Prostate gland (tissue), 2 donors: ENCODE data around the gene GNA12. TPM values are rescaled to one million over a fixed set of nuclear protein-coding genes. Genes with fewer than 3 reads are reported as not detected.
"Not testable (repeated sequence)": the region's sequence is repeated elsewhere in the genome, so short reads cannot be mapped to it uniquely, and the experiment has no call there.

Experiments
- DNase-seq: peaks from one replicate; pipeline ENCODE4 v3.0.0-alpha.2; 2019; ENCODE audit warnings: low spot score
- H3K27ac ChIP-seq, 2 donors: fragments of 200-600 bp; sonication (generic); 2 replicates each; pipeline ENCODE4 v1.5.1; 2017 to 2019
- H3K27me3 ChIP-seq: fragments of 200-600 bp; sonication (generic); replicated peaks from 2 replicates; pipeline ENCODE4 v1.5.1; 2019; ENCODE audit not compliant: insufficient read depth
- H3K36me3 ChIP-seq, 2 donors: fragments of 200-600 bp; sonication (generic); 1 replicate in 1 of 2; 2 replicates in 1 of 2; pipeline versions ENCODE4 v1.5.1 to v1.8.1; 2017 to 2019
- H3K4me1 ChIP-seq: fragments of 200-600 bp; sonication (generic); replicated peaks from 2 replicates; pipeline ENCODE4 v1.5.1; 2019
- H3K4me3 ChIP-seq, 2 donors: fragments of 200-600 bp; sonication (generic); 2 replicates each; pipeline ENCODE4 v1.5.1; 2017 to 2019
- H3K9me3 ChIP-seq: fragments of 200-600 bp; sonication (generic); 2 replicates; pipeline ENCODE4 v1.5.1; 2017
- POLR2A ChIP-seq: fragments of 450-650 bp; IDR thresholded peaks from one replicate; pipeline ENCODE4 v1.6.1; 2016; ENCODE audit warnings: antibody characterized with exemption, mild to moderate bottlenecking
- POLR2AphosphoS5 ChIP-seq: sonication (generic); formaldehyde crosslinking; IDR thresholded peaks from one replicate; pipeline ENCODE4 v1.6.1; 2017; ENCODE audit warnings: antibody characterized with exemption
- WGBS: methylation state at CpG from one replicate; pipeline ENCODE4 v1.1.5; 2018; 5-methylcytosine and 5-hydroxymethylcytosine counted together
- intact Hi-C: fragments of 100-400 bp; cut with DNase I; formaldehyde crosslinking; loops from one replicate; pipeline ENCODE4 v1.14.2; 2022
- total RNA-seq, 2 donors: library from RNA; depleted of rRNA; stranded (reverse); fragments of >200 nt; gene quantifications; one replicate each; pipeline ENCODE4 v1.1.0, GENCODE V29; 2016
- TF ChIP-seq, protein P1 (sequence below), 4 experiments: fragments of 200-600 bp in 2 of 4; fragments of 450-650 bp in 2 of 4; sonication (generic) in 2 of 4; IDR thresholded peaks; 1 replicate in 3 of 4; 2 replicates in 1 of 4; pipeline ENCODE4 v1.5.1; 2016 to 2019; ENCODE audit warnings: antibody characterized with exemption in 4 of 4, mild to moderate bottlenecking in 2 of 4, moderate library complexity in 2 of 4

GNA12 gene
- total RNA-seq, 2 donors from 2014 or later = 22.6 to 102 TPM

DNA sequence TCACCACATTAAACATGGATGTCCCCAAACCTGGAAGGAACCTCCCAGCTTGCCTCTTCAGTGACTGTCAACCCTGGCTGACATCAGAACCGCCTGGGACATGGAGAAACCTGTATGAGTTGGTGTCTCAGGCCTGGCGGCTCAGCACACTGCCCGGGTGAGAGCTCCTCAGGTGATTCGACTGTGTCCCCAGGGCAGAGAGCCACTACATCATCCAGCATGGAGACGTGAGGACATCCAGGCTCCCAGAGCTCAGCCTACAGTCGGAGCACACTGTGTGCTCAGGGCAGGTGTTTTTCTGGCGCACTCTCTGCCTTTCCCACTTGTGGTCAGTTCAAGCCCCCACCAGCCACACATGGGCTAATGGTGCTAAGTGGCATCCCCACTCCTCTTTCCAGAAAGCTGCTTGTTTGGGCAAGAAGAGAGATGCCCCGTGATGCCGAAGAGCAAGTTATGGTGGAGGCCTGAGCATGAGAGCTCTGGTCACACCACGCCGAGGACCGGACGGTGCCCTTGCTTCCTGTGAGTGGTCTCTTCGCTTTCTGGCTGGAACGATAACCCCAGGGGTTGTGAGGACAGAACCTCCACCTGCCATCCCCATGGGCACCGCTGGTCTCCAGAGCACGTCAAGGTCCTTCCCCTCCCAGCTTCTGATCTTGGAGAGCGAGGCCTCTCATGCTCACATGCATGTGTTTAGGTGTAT is 117.6 kb downstream of the GNA12 start:
- TF ChIP-seq POLR2AphosphoS5 (no peak), POLR2A (no peak)
- TF ChIP-seq, protein P1, sequence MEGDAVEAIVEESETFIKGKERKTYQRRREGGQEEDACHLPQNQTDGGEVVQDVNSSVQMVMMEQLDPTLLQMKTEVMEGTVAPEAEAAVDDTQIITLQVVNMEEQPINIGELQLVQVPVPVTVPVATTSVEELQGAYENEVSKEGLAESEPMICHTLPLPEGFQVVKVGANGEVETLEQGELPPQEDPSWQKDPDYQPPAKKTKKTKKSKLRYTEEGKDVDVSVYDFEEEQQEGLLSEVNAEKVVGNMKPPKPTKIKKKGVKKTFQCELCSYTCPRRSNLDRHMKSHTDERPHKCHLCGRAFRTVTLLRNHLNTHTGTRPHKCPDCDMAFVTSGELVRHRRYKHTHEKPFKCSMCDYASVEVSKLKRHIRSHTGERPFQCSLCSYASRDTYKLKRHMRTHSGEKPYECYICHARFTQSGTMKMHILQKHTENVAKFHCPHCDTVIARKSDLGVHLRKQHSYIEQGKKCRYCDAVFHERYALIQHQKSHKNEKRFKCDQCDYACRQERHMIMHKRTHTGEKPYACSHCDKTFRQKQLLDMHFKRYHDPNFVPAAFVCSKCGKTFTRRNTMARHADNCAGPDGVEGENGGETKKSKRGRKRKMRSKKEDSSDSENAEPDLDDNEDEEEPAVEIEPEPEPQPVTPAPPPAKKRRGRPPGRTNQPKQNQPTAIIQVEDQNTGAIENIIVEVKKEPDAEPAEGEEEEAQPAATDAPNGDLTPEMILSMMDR (IDR thresholded peaks at IDR 0.05) = no peak
- no peak overlapping the region for H3K27ac ChIP-seq
- DNase-seq = no peak
- intact Hi-C loops = no loop called here
- H3K4me1 ChIP-seq = peaks cover 5% of the 10 kb centered on the region
- no peaks in the 10 kb centered on the region for H3K9me3 ChIP-seq
- H3K4me3 ChIP-seq = no peak overlapping the region
- H3K36me3 ChIP-seq = no peaks in the 10 kb centered on the region
- WGBS = 89% methylated on average over 17 of the region's 18 CpGs
- no peaks in the 10 kb centered on the region for H3K27me3 ChIP-seq

DNA sequence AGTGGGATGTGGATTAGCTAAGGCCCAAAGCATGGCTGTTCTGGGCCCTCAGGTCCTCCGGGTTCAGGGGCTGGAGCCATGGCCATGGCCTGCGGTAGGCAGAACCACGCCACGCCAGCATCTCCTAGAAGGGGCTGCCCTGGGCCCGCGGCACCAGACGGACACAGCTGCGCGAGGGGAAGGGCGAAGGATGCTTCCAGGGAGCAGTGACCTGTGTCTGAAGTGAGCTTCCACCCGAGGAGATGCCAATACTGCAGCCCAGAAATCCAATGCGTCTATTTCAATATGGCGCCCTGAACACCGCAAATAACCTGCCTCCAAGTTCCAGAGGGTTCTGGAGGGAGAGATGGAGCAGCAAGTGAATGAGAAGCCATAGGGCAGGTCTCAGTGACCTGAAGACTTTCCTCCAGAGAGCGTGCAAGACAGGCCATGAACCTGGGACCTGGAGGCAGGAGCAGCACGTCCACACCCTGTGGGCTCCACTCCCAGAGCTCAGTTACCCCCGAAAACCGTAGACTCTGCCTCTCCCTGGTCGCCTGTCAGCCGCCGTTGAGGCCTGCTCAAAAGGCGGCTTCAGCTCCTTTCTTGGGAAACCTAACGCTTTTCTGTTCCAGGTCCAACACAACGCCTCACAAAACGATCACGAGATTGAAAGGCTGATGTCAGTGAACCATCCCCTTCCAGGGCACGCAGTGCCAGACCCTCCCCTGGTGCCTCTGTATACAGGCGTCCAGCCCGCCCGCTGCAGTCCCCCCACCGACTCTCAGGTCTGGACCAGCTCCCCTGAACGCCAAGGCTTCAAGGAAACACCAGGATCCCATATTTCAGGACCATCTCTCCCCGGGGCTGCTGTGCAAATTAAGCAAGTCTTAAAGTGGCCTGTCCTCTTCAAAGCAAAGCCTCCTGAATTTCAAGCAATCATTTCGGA is 118.7 kb downstream of the GNA12 start:
- TF ChIP-seq, protein P1 (IDR thresholded peaks at IDR 0.05) = no peak
- no peak for TF ChIP-seq POLR2A
- TF ChIP-seq POLR2AphosphoS5 = no peak
- Histone ChIP-seq H3K4me1 (peaks cover 4% of the 10 kb centered on the region), H3K4me3 (no peak overlapping the region), H3K27me3 (no peaks in the 10 kb centered on the region), H3K9me3 (no peaks in the 10 kb centered on the region), H3K27ac (no peak overlapping the region), H3K36me3 (no peaks in the 10 kb centered on the region)
- no peak for DNase-seq
- 95% methylated on average over 34 of the region's 34 CpGs for WGBS
- intact Hi-C loops = no loop called here

DNA sequence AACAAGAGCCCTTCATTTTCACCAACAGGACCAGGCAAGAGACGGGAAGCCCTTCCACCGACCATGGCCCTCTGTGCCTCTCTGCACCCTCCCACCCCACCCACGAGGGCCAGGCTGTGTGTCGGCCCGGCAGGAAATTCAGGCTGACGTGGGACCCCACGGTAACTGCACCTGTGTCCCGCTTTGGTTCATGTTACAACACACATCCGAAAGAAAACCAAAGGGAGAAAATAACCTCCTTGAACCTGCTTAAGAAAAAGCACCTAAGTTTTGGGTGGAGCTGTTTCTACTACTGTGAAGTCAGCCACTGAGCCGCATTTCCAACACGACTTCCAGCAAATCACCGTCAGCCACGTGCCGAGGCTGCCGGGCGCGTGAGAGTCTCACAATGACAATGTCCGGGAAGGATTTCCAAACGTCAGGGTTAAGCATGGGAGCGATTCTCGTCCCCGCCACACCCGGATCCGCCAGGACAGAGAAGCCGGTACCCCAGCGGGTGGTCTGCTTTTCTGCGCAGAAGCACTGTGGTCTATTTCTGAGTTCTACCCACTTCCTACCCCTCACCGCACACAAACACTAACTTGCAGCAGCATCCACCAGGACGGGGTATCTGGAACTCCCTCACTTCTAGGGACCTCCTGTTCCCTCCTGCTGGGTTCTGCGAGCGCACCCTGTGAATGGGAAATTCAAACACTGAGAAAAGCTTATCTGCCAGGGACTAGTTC is 119.5 kb downstream of the GNA12 start:
- Histone ChIP-seq H3K27me3 (no peaks in the 10 kb centered on the region), H3K9me3 (no peaks in the 10 kb centered on the region), H3K27ac (no peak overlapping the region), H3K36me3 (no peaks in the 10 kb centered on the region), H3K4me3 (no peak overlapping the region), H3K4me1 (no peaks in the 10 kb centered on the region)
- TF ChIP-seq, protein P1 (IDR thresholded peaks at IDR 0.05) = no peak
- no peak for TF ChIP-seq POLR2AphosphoS5
- TF ChIP-seq POLR2A = no peak
- intact Hi-C loops = no loop called here
- 94% methylated on average over 31 of the region's 31 CpGs for WGBS
- DNase-seq = no peak

DNA sequence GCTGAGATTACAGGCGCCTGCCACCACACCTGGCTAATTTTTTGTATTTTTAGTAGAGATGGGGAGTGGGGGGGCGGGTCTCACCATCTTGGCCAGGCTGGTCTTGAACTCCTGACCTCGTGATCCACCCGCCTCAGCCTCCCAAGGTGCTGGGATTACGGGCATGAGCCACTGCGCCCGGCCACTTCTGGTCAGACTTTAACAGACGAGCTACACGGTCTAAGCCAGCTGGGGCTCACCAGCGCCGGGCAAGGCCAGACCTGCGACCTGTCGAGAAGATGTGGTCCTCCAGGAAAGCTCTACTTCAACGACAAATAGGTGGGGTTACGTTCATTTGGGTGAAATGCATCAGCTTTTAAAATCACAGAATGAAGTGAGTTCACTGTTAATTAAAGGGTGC is 120.1 kb downstream of the GNA12 start:
- DNase-seq, H3K4me1 ChIP-seq, H3K27me3 ChIP-seq, H3K9me3 ChIP-seq, H3K4me3 ChIP-seq, H3K36me3 ChIP-seq, intact Hi-C loops, H3K27ac ChIP-seq: not testable (repeated sequence)
- 86% methylated on average over 15 of the region's 15 CpGs for WGBS
